ENCODE data around the gene THRB.

THRB gene

GRCh38 chr3:24249523-24249922, 245.1 kb downstream of the THRB start:
- H3K27me3 Mint-ChIP-seq: no peaks in the 10 kb centered on the region
- H3K4me1 Mint-ChIP-seq: no peaks in the 10 kb centered on the region
- H3K27ac Mint-ChIP-seq: no peak overlapping the region
- peaks cover 0 to 2% of the 10 kb centered on the region in 2 donors for H3K36me3 Mint-ChIP-seq
- H3K9me3 Mint-ChIP-seq: no peaks in the 10 kb centered on the region
- ATAC-seq (replicated peaks) (no peak), DNase-seq (no peak)
- no peak overlapping the region for H3K4me3 Mint-ChIP-seq

GRCh38 chr3:24245056-24245455, 249.6 kb downstream of the THRB start:
- DNase-seq (no peak), ATAC-seq (replicated peaks) (no peak)
- Mint-ChIP-seq H3K4me1 (no peaks in the 10 kb centered on the region), H3K36me3 (no peaks in the 10 kb centered on the region), H3K4me3 (no peak overlapping the region), H3K9me3 (no peaks in the 10 kb centered on the region), H3K27ac (no peak overlapping the region), H3K27me3 (peaks cover 0 to 4% of the 10 kb centered on the region in 2 donors)

- Mint-ChIP-seq H3K36me3 (no peaks in the 10 kb centered on the region), H3K27ac (no peak overlapping the region), H3K9me3 (no peaks in the 10 kb centered on the region), H3K4me1 (no peaks in the 10 kb centered on the region), H3K4me3 (no peak overlapping the region), H3K27me3 (peaks cover 0 to 4% of the 10 kb centered on the region in 2 donors)
- DNase-seq: no peak
- no peak for ATAC-seq (replicated peaks)
Observed at GRCh38 chr3:24244491-24244890, 250.2 kb downstream of the THRB start.

- ATAC-seq (replicated peaks) (no peak), DNase-seq (no peak)
- Mint-ChIP-seq H3K27ac (no peak overlapping the region), H3K4me3 (no peak overlapping the region), H3K9me3 (no peaks in the 10 kb centered on the region), H3K4me1 (peaks cover 6 to 10% of the 10 kb centered on the region in 2 donors), H3K27me3 (peaks cover 0 to 4% of the 10 kb centered on the region in 2 donors), H3K36me3 (no peaks in the 10 kb centered on the region)
Observed at GRCh38 chr3:24242012-24242698, 252.5 kb downstream of the THRB start.

- no peak for DNase-seq
- Mint-ChIP-seq H3K36me3 (no peaks in the 10 kb centered on the region), H3K27me3 (peaks cover 0 to 4% of the 10 kb centered on the region in 2 donors), H3K27ac (no peak overlapping the region), H3K9me3 (no peaks in the 10 kb centered on the region), H3K4me1 (peaks cover 10 to 17% of the 10 kb centered on the region in 2 donors), H3K4me3 (no peak overlapping the region)
- no peak for ATAC-seq (replicated peaks)
Observed at GRCh38 chr3:24240306-24240705, 254.3 kb downstream of the THRB start.

GRCh38 chr3:24237971-24238706, 256.5 kb downstream of the THRB start:
- DNase-seq (peak; percentile 24), ATAC-seq (replicated peaks) (peak; percentile 77 to 82)
- H3K4me3 Mint-ChIP-seq: no peak overlapping the region
- H3K4me1 Mint-ChIP-seq: peaks cover 15 to 26% of the 10 kb centered on the region in 2 donors
- peaks cover 0 to under 1% of the 10 kb centered on the region in 2 donors for H3K27me3 Mint-ChIP-seq
- no peak overlapping the region for H3K27ac Mint-ChIP-seq
- H3K9me3 Mint-ChIP-seq: no peaks in the 10 kb centered on the region
- H3K36me3 Mint-ChIP-seq: peaks cover 0 to 4% of the 10 kb centered on the region in 2 donors

- H3K9me3 Mint-ChIP-seq: no peaks in the 10 kb centered on the region
- H3K27ac Mint-ChIP-seq: no peak overlapping the region
- H3K4me3 Mint-ChIP-seq: no peak overlapping the region
- H3K36me3 Mint-ChIP-seq: peaks cover 0 to 4% of the 10 kb centered on the region in 2 donors
- DNase-seq: peak; percentile 1
- H3K4me1 Mint-ChIP-seq: peaks cover 15 to 26% of the 10 kb centered on the region in 2 donors
- ATAC-seq (replicated peaks): peak; percentile 75 to 77
- H3K27me3 Mint-ChIP-seq: no peaks in the 10 kb centered on the region
Observed at GRCh38 chr3:24235121-24235520, 259.5 kb downstream of the THRB start.

GRCh38 chr3:24232784-24233183, 261.9 kb downstream of the THRB start:
- no peak overlapping the region for H3K4me3 Mint-ChIP-seq
- peaks cover 0 to 4% of the 10 kb centered on the region in 2 donors for H3K36me3 Mint-ChIP-seq
- H3K27me3 Mint-ChIP-seq: no peaks in the 10 kb centered on the region
- no peak for ATAC-seq (replicated peaks)
- H3K9me3 Mint-ChIP-seq: no peaks in the 10 kb centered on the region
- H3K27ac Mint-ChIP-seq: no peak overlapping the region
- DNase-seq: no peak
- peaks cover 13 to 23% of the 10 kb centered on the region in 2 donors for H3K4me1 Mint-ChIP-seq

- ATAC-seq (replicated peaks) (no peak), DNase-seq (no peak)
- Mint-ChIP-seq H3K27me3 (no peaks in the 10 kb centered on the region), H3K9me3 (no peaks in the 10 kb centered on the region), H3K4me1 (peaks cover 5 to 9% of the 10 kb centered on the region in 2 donors), H3K27ac (no peak overlapping the region), H3K36me3 (peaks cover 0 to 8% of the 10 kb centered on the region in 2 donors), H3K4me3 (no peak overlapping the region)
Observed at GRCh38 chr3:24229468-24230221, 265.0 kb downstream of the THRB start.

- Mint-ChIP-seq H3K36me3 (peaks cover 0 to 4% of the 10 kb centered on the region in 2 donors), H3K4me1 (peaks cover 5 to 9% of the 10 kb centered on the region in 2 donors), H3K9me3 (no peaks in the 10 kb centered on the region), H3K27me3 (no peaks in the 10 kb centered on the region), H3K27ac (no peak overlapping the region), H3K4me3 (no peak overlapping the region)
- ATAC-seq (replicated peaks) (no peak), DNase-seq (no peak)
Observed at GRCh38 chr3:24227635-24228034, 267.0 kb downstream of the THRB start.

GRCh38 chr3:24226397-24226796, 268.3 kb downstream of the THRB start:
- no peak for ATAC-seq (replicated peaks)
- H3K4me3 Mint-ChIP-seq: no peak overlapping the region
- peaks cover 5 to 9% of the 10 kb centered on the region in 2 donors for H3K4me1 Mint-ChIP-seq
- no peaks in the 10 kb centered on the region for H3K9me3 Mint-ChIP-seq
- peaks cover under 1 to 8% of the 10 kb centered on the region in 2 donors for H3K36me3 Mint-ChIP-seq
- H3K27me3 Mint-ChIP-seq: peaks cover under 1 to 6% of the 10 kb centered on the region in 2 donors
- DNase-seq: no peak
- no peak overlapping the region for H3K27ac Mint-ChIP-seq

- Mint-ChIP-seq H3K4me3 (no peak overlapping the region), H3K27me3 (peaks cover 5 to 9% of the 10 kb centered on the region in 2 donors), H3K4me1 (peaks cover 5 to 9% of the 10 kb centered on the region in 2 donors), H3K9me3 (no peaks in the 10 kb centered on the region), H3K27ac (no peak overlapping the region), H3K36me3 (peaks cover 4 to 8% of the 10 kb centered on the region in 2 donors)
- DNase-seq (no peak), ATAC-seq (replicated peaks) (no peak)
Observed at GRCh38 chr3:24225385-24225950, 269.2 kb downstream of the THRB start.

- Mint-ChIP-seq H3K27ac (no peak overlapping the region), H3K9me3 (no peaks in the 10 kb centered on the region), H3K27me3 (peaks cover 5 to 9% of the 10 kb centered on the region in 2 donors), H3K4me1 (peaks cover 5 to 9% of the 10 kb centered on the region in 2 donors), H3K4me3 (no peak overlapping the region), H3K36me3 (peaks cover 4 to 8% of the 10 kb centered on the region in 2 donors)
- no peak for DNase-seq
- no peak for ATAC-seq (replicated peaks)
Observed at GRCh38 chr3:24224666-24225384, 269.8 kb downstream of the THRB start.

Measured in stimulated activated naive B cell treated with anti-CD40 and anti-IgM and Interleukin-4, amounts not matched to agents 10 μg/mL and 1 μg/mL and 100 μg/mL, for 72 hours (primary cell).